Motor neuron (in vitro differentiated cells): ENCODE data around the gene LINGO1. TPM values are rescaled to one million over a fixed set of nuclear protein-coding genes. Genes with fewer than 3 reads are reported as not detected.

Experiments used
- ATAC-seq, 8 experiments: fragments of 200-7000 bp; cut with Tn5 transposase; replicated peaks in 6 of 8; 2 replicates each; pipeline ENCODE4 v1.8.0; 2021; ENCODE audit warnings: mild to moderate bottlenecking in 8 of 8, moderate library complexity in 8 of 8
- H3K27ac ChIP-seq, 2 donors: fragments of 250-450 bp; sonication (Bioruptor Pico); 2 replicates each; pipeline ENCODE4 v1.9.0; 2021; ENCODE audit warnings: antibody characterized with exemption in 2 of 2, mild to moderate bottlenecking in 2 of 2, moderate library complexity in 1 of 2
- H3K4me1 ChIP-seq, 2 donors: fragments of 250-450 bp; sonication (Bioruptor Pico); replicated peaks in 1 of 2; 2 replicates each; pipeline ENCODE4 v1.6.1; 2021; ENCODE audit warnings: antibody characterized with exemption in 2 of 2, mild to moderate bottlenecking in 2 of 2, moderate library complexity in 1 of 2
- H3K4me3 ChIP-seq, 5 donors: fragments of 250-450 bp; sonication (Bioruptor Pico); 2 replicates each; pipeline ENCODE4 v1.9.0; 2021; ENCODE audit warnings: antibody characterized with exemption in 5 of 5, mild to moderate bottlenecking in 5 of 5, moderate library complexity in 4 of 5
- WGBS, 10 experiments: fragments of 450-650 bp; shearing (Covaris generic); methylation state at CpG; one replicate each; pipeline ENCODE4 v1.0.0; 2022; 5-methylcytosine and 5-hydroxymethylcytosine counted together
- in situ Hi-C, 9 experiments: fragments of 400-800 bp; cut with MboI; loops; one replicate each; pipeline ENCODE4 v1.15.0; 2021; ENCODE audit warnings: low sequenced_read_pairs in 9 of 9, low pct_unique_long_range_greater_than_20kb in 2 of 9; ENCODE audit not compliant: unreplicated experiment in 9 of 9
- total RNA-seq, 8 experiments: library from RNA; unstranded; fragments of 300-600 nt; gene quantifications; 2 replicates each; pipeline versions ENCODE4 v1.2.3 to v1.2.4, GENCODE V29; 2022

Gene LINGO1
- total RNA-seq, 8 experiments from 2014 or later, result 1.6 to 78.0 (median 26.6) TPM

DNA sequence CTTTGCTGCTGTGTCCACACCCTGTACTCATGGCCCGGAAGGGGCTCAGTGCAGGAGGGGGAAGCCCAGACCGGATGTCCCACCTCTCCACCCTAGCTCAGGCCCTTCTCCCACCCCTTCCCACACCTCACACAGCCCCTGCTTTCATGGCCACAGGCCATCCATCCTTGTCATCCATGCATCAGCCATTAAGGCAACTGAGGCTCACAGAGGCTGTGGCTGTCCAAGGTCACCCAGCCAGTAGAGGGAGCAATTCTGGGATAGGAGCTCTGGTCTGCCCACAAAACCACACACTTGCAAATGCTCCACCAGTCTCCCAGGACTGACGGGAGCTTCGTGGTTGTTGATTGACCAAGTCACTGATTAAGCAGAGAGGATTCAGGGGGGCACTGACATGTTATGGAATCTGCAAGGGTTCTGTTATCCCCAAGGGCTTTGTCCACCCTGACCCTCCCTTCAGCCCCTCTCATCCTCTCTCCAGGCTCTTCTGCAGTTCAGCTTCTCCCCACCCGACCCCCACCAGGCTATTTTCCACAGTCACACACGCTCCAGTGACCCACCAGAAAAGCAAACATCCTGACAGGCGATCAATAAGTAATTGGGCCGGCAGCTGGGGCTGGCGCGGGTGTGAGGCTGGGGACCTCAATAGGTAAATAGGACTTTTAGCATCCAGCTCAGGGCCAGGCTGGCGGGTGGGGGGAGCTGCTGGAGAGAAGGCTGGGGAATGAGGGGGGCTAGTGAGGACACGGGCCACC, 15.1 kb downstream of the LINGO1 start:
- Histone ChIP-seq H3K4me1 (peaks cover 19 to 32% of the 10 kb centered on the region in 2 donors), H3K27ac (peak overlapping the region; percentile 5 to 68), H3K4me3 (no peak overlapping the region)
- in situ Hi-C loops, result no loop called here
- WGBS, 10 experiments, result 5% methylated on average over 5 of the region's 12 CpGs; no CpG with 5 or more reads in 9 of the 10 experiments
- ATAC-seq, result peak; percentile 7 to 72 (median 47)

DNA sequence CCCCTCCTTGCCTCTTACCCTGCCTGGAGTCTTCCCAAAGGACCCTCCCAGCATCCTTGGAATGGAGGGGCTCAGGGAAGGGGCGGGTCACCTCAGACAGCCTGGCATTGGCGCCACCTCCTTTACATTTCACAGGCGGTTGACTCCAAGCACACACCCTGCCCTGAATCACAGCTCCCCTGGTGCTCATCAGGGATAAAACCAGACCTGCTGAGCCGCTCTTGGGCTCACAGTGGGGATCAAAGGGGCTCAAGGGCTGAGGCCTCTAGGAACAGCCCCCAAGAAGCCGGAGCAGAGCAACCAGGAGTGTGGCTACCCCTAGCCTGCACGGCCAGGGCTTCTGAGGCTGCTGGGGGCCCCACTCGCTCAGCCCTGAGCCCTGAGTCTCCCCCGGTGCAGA, 16.6 kb downstream of the LINGO1 start:
- peak overlapping the region; percentile 41 to 51 for H3K27ac ChIP-seq
- WGBS, 10 experiments, result 58 to 100% (median 100%) methylated on average over 1 to 3 of the region's 8 CpGs; no CpG with 5 or more reads in 4 of the 10 experiments
- in situ Hi-C loops, result no loop called here
- no peak overlapping the region for H3K4me3 ChIP-seq
- ATAC-seq, result peak in 3 of 8 experiments; percentile 5 to 26 (median 9)
- peaks cover 9 to 21% of the 10 kb centered on the region in 2 donors for H3K4me1 ChIP-seq

DNA sequence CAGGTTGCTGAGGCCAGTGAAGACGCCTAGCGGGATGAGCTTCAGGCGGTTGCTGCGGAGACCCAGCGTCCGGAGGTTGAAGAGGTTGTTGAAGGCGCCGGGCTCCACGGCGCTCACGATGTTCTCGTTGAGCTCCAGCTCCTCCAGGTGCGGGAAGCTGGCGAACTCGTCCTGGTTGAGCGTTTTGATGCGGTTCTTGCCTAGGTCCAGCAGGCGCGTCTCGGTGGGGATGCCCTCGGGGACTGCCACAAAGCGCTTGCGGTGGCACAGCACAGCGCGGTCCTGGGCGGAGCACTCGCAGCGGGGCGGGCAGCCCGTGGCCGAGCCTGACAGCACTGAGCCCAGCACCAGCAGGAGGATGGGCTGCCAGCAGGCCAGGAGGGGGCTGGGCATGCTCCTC, 17.2 kb downstream of the LINGO1 start:
- no peak for ATAC-seq
- Histone ChIP-seq H3K4me1 (peaks cover 15 to 27% of the 10 kb centered on the region in 2 donors), H3K4me3 (no peak overlapping the region), H3K27ac (no peak overlapping the region)
- WGBS, 10 experiments, result 80 to 96% (median 90%) methylated on average over 1 to 16 of the region's 31 CpGs; no CpG with 5 or more reads in 7 of the 10 experiments
- in situ Hi-C loops, result no loop called here

DNA sequence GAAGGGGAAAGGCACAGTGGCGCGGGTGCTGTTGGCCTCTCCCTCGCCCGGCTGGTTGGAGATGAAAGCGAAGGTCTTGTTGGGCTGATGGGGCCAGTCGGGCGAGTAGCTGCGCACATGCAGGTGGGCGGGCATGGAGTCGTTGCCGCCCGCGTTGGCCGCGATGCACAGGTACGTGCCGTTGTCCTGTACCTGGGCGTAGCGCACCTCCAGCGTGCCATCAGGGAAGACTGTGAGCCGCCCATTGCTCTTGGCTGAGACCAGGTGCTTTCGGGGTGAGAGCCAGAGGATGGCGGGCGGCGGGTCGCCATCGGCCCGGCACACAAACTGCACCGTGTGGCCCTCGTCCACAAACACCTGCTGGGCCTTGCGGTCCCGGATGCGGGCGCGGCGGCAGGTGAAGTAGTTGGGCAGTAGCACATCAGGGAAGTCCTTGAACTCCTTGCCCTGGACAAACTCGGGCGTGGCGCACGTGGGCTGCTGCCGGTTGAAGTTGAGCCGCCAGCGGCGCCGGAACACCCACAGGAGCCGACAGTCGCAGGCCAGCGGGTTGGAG, 18.4 kb downstream of the LINGO1 start:
- no peak overlapping the region for H3K27ac ChIP-seq
- 87 to 100% (median 96%) methylated on average over 1 to 28 of the region's 48 CpGs; no CpG with 5 or more reads in 4 of the 10 experiments for WGBS, 10 experiments
- in situ Hi-C loops, result no loop called here
- no peak for ATAC-seq
- no peak overlapping the region for H3K4me3 ChIP-seq
- peaks cover 22 to 25% of the 10 kb centered on the region in 2 donors for H3K4me1 ChIP-seq

DNA sequence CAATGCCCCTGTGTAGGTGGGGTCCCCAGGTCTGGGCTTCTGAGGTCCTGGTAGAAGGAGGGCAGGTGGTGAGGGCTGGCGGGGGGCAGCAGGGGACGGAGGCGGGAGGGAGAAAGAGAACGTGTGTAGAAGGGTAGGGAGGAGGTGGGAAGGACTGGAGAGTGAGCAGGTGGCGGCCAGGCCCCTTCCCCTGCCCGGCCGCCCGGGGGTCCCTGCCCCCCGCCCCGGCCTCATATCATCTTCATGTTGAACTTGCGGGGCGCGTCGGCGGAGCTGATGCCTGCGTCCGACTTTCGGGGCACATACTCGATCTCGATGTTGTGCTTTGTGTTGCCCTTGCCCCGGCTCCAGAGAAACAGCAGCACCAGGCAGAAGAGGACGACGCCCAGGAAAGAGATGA, 18.9 kb downstream of the LINGO1 start:
- ATAC-seq, result no peak
- 90 to 100% (median 94%) methylated on average over 2 to 9 of the region's 23 CpGs; no CpG with 5 or more reads in 6 of the 10 experiments for WGBS, 10 experiments
- Histone ChIP-seq H3K27ac (no peak overlapping the region), H3K4me1 (peaks cover 23 to 25% of the 10 kb centered on the region in 2 donors), H3K4me3 (no peak overlapping the region)
- in situ Hi-C loops, result no loop called here

DNA sequence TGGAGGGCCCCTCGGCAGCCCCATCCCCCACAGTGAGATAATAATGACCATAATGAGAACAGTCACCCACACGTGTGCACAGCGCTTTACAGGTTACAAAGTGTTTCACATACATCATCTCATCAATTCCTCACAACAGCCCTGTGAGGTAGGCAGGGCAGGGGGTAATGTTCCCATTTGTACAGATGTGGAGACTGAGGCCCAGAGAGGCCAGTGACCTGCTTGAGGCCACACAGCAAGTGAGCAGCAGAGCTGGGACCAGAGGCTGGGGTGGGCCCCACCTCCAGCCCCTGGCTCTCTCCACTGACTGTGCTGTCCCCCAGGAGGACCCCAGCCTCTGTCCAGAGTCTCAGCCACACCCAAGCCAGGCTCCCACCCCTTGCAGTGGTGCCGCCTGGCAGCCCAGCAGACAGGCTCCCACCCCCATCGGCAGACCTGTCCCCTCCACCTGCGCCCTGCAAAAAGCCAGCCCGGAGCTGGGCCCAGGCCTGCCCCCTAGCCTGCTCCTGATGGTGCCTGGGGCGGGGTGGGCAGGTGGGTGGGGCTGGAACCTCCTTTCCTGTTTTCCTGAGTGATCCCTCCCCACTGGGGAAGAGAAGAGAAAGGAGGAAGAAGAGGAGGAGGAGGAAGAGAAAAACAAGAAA, 19.6 kb downstream of the LINGO1 start:
- in situ Hi-C loops, result no loop called here
- Histone ChIP-seq H3K4me3 (no peak overlapping the region), H3K4me1 (peaks cover 29% of the 10 kb centered on the region in 2 donors), H3K27ac (no peak overlapping the region)
- ATAC-seq, result no peak
- no CpG with 5 or more reads among the region's 8 CpGs for WGBS, 10 experiments

DNA sequence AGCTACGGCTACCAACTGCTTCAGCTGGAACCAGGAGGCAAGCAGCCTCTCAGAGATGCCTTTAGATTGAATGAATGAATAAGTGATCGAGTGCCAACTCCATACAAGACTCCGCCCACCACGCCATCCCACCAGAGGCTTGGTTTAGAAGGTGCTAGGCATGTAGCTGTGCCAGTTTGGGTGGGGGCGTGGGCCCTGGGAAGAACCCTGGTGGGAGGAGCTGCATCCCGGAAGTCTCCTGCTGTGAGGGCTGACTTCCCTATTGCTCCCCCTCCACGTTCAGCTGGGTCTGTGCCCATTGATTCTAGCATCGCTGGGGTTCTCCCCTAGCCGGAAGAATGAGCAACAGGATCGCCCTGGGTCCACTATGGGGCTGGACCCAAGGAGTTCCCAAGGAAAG, 20.9 kb downstream of the LINGO1 start:
- WGBS, 10 experiments, result 40 to 100% (median 75%) methylated on average over 1 to 5 of the region's 10 CpGs; no CpG with 5 or more reads in 4 of the 10 experiments
- H3K4me1 ChIP-seq, result peaks cover 31 to 37% of the 10 kb centered on the region in 2 donors
- ATAC-seq, result peak in 1 of 8 experiments; percentile 50
- no peak overlapping the region for H3K27ac ChIP-seq
- in situ Hi-C loops, result no loop called here
- H3K4me3 ChIP-seq, result no peak overlapping the region

DNA sequence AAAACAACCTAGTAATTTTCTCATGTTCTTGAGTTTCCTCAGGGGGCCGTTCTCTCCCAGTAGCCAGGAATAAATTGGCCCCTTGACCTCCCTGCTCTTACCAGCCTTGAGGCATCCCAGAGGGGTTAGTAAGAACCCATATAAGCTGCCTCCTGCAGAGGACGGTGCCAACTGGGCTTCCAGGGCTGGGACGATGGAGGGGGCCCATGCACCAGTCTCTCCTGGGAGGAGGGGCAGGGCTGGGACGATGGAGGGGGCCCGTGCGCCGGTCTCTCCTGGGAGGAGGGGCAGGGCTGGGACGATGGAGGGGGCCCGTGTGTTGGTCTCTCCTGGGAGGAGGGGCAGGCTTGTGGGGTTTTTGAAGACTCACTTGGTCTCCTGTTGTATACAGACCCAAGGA, 22.0 kb downstream of the LINGO1 start:
- Histone ChIP-seq H3K4me1 (peaks cover 41 to 47% of the 10 kb centered on the region in 2 donors), H3K27ac (no peak overlapping the region), H3K4me3 (no peak overlapping the region)
- in situ Hi-C loops, result no loop called here
- 0 to 100% (median 24%) methylated on average over 1 to 3 of the region's 9 CpGs; no CpG with 5 or more reads in 4 of the 10 experiments for WGBS, 10 experiments
- ATAC-seq, result peak in 2 of 8 experiments; percentile 14 to 39

DNA sequence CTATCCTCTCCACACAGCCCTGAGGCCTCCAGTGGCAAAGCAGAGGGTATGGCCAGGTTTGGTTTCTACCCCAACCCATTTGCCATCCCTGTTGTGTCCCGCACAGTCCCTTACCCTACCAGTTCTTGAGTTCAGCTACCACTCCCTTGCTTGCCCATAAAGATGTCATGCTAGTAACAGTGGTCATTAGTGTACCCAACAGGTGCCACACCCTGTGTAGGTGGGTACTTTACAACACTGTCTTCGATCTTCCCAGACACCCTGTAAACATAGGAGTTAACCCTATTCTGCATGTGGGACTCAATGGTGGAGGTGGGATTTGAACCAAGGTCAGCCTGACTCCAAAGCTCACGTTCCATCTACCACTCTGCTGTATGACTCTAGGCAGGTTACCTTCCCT, 23.2 kb downstream of the LINGO1 start:
- in situ Hi-C loops, result no loop called here
- no peak for ATAC-seq
- Histone ChIP-seq H3K4me3 (no peak overlapping the region), H3K4me1 (peaks cover 53 to 59% of the 10 kb centered on the region in 2 donors), H3K27ac (no peak overlapping the region)
- WGBS, 10 experiments, result 60 to 100% (median 100%) methylated on average over 1 to 2 of the region's 3 CpGs; no CpG with 5 or more reads in 5 of the 10 experiments

DNA sequence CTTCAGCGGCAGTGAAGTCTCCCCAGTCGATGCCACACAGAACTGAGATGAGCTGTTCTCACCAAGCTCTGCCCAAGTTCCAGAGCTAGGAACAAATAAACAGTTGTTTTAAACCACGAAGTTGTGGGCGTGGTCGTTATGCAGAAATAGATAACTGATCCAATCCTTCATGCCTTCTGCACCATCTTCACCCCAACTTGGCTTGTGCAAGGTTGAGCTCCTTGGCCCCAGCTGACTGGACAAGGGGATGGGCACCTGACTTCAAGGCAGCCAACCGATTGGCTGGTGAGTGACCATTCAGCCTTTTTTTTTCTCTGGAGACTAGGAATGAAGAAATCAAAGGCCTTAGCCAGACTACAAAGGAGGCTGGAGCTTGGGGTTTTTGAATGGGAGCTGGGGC, 23.9 kb downstream of the LINGO1 start:
- no peak overlapping the region for H3K4me3 ChIP-seq
- peaks cover 61 to 65% of the 10 kb centered on the region in 2 donors for H3K4me1 ChIP-seq
- H3K27ac ChIP-seq, result no peak overlapping the region
- 63 to 100% (median 89%) methylated on average over 1 to 5 of the region's 6 CpGs; no CpG with 5 or more reads in 6 of the 10 experiments for WGBS, 10 experiments
- in situ Hi-C loops, result no loop called here
- ATAC-seq, result peak in 1 of 8 experiments; percentile 17

DNA sequence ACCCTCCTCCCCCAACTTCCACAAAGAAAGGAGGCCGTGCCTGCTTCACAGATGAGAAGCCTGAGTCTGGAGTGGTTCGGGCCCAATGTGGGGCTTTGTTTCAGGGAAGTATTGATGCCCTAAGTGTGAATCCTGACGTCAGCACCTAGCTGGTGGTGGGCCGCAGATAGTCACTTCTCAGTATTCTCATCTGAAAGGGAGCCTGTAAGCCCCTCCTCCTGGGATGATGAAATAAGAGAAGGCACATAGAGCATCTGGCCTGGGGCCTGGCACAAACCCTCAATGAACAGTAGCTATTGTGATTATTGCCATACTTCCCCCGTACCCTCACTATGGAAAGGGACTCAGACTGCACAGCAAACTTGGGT, 24.8 kb downstream of the LINGO1 start:
- 69 to 83% (median 72%) methylated on average over 1 to 2 of the region's 5 CpGs; no CpG with 5 or more reads in 7 of the 10 experiments for WGBS, 10 experiments
- peak overlapping the region; percentile 68 to 74 for H3K27ac ChIP-seq
- H3K4me3 ChIP-seq, result no peak overlapping the region
- peaks cover 62 to 65% of the 10 kb centered on the region in 2 donors for H3K4me1 ChIP-seq
- in situ Hi-C loops, result no loop called here
- peak in 2 of 8 experiments; percentile 6 to 11 for ATAC-seq

DNA sequence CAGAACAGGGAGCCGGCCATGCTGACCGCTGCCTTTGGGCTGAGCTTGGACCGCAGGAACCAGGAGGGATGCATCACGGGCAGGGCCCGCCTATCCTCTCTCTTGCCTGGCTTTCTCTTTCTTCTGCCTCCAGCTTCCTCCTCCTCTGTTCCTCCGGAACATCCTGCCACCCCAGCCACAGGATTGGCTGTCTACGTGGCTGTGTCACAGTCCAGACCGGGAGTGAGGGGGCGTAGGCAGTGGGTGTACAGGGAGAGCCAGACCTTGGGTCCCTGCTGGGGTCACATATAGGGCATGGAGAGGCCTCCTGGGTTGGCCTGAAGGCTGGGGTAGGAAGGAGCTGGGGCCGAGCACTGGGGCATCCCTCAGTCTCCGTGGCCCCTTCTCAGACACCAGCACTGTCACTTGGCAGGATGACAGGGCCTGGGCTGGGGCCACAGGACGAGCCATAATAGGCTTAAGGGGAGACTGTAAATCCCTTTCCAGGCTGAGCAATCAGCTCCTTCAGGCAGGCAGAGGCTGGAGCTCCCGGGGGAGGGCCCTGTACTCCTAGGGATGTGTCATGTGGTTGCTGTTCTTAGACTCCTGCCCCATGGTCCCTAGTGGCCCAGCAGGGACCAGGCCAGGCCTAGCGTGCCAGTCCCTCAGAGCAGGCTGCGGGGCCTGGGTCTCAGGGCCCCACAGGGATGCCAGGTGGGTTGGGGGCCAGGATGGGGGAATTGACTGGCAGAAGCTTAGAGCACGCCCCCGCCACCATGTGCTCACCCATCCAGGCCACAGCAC, 25.4 kb downstream of the LINGO1 start:
- in situ Hi-C loops, result no loop called here
- whole genome bisulfite sequencing, 10 experiments, result 50 to 68% (median 58%) methylated on average over 2 to 7 of the region's 17 CpGs; no CpG with 5 or more reads in 6 of the 10 experiments
- peak in 7 of 8 experiments; percentile 18 to 68 (median 66) for ATAC-seq
- H3K4me1 ChIP-seq, result peaks cover 62 to 65% of the 10 kb centered on the region in 2 donors
- H3K27ac ChIP-seq, result peak overlapping the region; percentile 68 to 74
- no peak overlapping the region for H3K4me3 ChIP-seq
